GM18858 (cell line): ENCODE results near the gene SLC6A8.
"Not testable (repeated sequence)": the region's sequence is repeated elsewhere in the genome, so short reads cannot be mapped to it uniquely, and the experiment has no call there.

Experiments used
- ATAC-seq: cut with Tn5 transposase; IDR thresholded peaks from one replicate; pipeline ENCODE4 v1.9.1; 2021; ENCODE audit not compliant: unreplicated experiment

Gene SLC6A8

DNA sequence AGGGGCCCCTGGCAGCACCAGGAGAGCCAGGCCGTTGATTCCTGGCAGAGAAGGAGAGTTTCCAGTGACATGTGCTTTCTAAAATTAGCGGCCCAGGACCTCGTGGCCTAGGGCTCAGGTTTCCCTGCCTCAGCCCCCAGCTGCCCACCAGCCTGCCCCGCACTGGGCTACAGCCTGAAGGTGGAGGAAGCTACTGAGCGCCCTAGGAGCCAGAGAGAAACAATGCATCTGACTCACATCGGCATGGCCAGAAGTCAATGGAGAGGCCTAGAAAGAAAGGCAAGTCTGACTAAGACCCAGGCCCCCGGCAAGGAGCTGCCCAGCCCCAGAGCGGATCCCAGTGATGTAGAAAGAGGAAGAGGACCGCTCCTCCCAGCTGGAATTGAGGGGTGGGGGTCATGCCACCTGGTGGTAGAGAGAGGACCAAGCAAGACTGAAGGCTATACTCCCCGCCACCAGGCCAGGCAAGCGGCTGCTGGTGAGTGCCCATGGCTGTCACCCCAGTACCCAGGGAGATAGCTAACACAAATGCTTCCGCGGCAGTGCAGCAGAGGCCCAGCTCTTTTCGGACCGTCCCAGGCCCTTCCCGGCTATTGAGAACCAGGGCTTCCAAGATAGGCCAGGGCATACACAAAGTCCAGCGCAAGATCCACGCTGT lies 17.8 kb downstream of the SLC6A8 start:
- ATAC-seq = not testable (repeated sequence)

DNA sequence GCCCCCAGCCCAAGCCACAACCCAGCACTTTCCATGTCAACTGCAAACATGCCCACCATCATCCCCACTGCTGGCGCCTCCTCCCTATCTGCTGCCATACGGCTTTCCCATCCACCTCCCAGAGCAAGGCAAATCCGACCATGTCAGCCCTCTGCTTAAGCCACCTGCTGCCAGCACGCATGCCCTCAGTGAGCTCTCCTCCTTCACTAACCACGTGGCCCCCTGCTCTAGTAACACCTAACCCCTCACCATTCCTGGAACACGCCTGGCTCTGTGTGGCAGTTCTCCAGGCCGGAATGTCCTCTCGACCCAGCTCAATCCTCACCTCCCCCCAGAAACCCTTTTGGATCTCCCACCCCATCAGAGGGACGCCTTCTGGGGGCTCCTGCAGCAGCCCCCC lies 19.1 kb downstream of the SLC6A8 start:
- no peak for ATAC-seq

DNA sequence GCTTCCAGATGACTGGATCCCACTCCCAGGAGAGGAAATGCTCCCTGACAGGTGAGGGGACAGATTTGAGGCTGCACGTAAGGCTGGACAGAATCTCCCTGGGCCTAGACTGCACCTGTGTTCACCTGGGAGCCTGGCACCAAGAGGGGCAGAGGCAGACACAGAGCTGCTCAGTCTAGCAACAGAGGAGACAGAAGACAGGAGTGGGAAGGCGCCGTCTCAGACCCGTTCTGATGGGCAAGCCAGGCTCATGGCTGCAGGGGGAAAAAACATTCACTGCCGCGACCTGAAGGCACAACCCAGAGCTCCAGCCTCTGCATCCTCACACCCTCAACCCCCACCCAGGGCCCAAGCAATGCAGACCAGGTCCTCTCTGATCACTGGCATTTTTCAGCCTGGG lies 19.7 kb downstream of the SLC6A8 start:
- ATAC-seq = no peak

DNA sequence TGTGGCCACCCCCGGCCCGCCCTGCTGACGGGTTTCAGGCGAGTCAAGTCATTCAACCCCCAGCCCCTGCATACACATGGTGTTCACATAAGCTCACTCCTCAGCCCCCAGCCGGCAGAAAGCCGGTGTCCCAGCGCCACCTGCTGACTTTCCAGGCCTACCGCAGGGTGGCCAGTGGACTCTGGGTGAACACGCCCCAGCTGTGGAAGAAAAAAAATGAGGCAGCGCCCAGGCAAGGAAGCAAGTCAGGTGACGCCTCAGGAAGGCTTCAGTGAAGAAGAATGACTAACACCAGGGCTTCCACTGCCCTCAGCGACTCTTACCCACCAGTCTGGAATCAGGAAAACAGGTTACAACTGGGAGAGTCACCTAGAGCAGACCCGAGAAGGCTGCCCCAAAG lies 20.7 kb downstream of the SLC6A8 start:
- no peak for ATAC-seq

DNA sequence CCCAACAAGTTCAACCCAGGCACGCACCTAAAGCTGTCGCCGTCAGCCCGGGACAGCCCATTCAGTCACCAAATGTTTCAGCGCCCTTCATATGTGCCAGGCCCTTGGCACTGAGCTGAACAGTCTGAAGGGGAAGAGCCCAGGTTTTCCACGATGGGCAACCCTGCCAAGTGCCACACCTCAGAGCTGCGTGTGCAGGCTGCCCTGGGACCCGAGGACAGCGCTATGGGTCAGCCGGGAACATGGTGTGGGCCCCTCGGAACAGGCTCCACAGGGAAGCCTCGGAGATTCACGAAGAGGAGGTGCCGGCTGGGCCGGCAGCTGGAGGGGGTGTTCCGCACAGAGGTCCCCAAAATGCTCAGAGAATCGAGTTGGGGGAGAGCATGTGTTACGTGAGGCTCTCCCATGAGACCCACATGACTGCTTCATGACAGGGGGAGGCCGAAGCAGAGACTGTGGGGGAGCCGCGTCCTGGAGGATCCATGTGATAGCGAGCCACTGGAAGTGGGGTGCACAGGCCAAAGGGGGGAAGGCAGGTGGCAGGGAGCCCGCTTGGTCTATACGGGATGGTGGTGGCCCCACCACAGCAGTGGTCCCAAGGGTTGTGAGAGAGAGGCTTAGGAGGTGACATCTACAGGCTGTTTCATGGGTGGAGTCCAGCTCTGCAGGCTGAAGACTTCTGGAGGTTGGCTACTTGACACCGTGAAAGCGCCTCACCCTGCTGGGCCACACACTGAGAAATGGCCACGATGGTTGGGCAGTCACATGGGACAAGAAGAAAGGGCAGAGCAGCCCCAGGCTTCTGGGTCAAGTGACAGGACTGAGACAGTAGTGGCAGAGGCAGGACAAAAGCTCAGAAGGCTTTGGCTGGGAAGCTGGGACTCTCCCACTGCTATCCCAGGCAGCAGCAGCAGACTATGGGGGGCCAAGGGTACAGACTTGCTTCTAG lies 22.3 kb downstream of the SLC6A8 start:
- ATAC-seq = no peak

DNA sequence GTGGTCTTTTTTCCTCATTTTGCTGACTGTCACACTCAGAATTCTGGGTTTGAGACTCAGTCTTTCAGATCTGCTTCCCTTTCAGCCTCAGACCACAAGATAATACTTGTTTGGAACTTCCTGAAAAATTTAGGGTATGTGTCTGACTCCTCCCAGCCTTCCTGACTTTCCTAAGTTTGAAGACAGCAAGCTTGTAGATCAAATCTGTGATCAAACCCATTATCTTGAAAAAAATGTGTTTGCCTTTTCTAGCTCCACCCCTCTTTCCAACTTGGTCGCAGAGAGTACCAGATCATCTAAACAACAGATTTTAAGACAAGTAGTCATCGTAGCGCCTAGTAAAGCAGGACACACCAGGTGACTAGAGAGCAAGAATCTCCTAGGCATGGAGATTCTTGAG lies 26.5 kb downstream of the SLC6A8 start:
- ATAC-seq = no peak

DNA sequence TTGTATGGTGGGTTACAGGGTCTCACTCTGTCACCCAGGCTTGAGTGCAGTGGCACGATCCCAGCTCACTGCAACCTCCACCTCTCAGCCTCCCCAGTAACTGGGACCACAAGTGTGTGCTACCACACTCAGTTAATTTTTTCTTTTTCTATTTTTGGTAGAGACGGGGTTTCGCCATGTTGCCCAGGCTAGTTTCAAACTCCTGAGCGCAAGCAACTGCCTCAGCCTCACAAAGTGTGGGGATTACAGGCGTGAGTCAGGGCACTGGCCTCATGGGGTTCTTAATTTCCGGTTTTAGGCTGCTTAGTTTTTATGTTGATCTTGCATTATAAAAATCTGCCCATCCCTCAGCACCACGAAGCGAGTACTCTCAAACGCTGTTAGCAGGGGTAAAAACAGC lies 29.7 kb downstream of the SLC6A8 start:
- no peak for ATAC-seq

DNA sequence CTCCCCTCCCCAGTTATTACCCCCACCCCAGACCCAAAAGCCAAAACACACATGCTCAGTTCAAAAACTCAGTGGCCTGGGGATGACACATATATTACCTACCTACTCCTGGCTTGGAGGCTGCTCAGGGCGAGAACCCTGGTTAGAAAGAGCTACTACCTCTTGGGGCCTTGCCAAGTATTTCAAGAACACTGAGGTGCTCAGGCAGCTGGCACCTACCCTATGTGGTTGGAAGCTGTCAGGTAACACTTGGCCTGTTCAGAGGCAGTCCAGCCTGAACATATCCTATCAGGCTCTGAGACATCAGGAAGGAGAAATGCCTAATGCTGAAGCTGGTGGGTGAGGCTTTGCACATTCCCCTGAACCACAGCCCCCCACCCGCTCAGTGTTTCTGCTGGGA lies 31.5 kb downstream of the SLC6A8 start:
- no peak for ATAC-seq

DNA sequence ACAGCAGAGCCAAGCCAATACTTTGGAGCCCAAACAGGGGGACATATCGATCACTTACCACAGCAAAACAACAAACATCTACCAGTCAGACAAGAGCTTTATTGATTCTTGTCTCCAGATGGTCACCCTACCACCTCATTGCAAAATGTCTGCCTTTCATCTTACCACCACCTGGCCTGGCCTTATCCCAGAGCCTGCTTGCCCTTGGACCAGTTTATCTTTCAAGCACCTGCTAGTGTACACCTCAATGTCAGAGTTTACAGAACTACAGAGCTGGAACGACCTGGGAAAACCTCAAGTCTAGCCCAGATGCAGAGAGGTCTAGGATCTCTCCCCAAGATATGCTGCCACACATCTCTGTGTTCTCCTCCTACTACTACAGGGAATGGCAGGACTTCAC lies 32.0 kb downstream of the SLC6A8 start:
- no peak for ATAC-seq

DNA sequence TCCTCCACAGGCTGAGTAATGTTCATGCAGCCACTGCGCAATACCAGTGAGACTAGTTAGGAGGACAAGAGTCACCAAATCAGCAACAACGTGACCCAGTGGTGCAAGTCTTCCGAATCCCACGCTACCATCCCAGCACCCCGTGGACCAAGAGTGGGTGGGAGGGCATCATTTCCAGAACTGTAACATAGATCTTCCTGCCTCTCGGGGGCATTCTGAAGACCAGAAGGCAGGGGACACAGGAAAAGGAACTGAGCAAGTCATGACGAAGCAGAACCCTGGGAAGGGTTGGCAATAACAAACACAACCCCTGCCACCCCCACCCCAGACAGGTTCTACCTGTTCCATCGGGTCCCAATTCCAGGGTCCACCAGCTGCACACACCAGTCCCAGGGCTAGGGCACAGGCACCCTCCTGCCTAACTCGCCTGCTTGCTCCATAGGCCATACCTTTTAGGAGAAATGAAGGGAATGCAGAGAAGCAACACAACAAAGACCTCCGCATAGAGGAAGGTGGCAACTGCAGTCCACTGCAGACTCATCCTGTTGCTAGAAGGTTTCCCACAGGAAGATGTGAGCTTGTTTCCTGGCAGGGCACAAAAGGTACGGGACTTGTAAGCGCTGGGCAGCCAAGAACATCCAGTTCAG lies 35.1 kb downstream of the SLC6A8 start:
- ATAC-seq = no peak

DNA sequence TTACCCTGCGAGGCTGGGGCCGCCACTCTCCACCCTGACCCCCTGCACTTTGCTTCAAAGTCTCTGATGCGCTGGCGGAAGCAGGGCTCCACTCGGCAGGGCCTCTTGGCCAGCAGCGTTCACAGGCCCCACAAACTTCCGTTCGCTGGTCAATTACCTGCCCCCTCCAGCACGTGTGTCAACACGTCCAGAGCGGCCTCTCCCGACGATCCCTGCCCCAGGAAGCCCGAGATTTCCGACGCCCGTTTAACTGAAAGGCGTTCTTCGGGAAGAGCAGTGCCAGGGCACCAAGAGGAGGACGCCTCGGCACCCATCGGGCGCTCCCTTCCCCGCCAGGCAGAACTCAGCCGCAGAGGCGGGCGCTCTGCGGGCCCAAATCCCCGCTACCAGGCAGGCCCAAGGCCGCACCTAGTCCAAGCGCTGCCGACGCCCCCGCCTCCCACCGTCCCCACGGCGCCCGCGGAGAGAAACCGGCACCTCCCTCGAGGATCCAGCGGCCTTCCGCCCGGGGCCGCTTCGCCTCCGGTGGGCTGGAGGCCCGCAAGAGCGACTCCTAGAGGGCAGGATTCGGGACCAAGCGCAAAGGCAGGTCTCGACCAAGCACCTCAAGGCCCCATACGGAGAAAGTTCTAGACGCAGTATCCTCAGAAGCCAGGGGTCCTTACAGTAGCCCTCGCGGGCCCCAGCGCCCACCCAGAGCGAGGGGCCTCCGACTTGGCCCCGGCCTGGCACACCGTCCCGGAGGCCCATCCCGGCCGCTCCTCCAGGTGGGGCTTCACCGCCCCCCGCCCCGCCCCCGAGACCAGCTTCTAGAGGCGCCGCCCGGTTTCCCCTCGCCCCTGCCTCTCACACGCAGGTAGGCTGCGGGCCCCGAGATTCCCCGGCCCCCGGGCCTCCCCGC lies 35.9 kb downstream of the SLC6A8 start:
- ATAC-seq = peak; percentile 17

DNA sequence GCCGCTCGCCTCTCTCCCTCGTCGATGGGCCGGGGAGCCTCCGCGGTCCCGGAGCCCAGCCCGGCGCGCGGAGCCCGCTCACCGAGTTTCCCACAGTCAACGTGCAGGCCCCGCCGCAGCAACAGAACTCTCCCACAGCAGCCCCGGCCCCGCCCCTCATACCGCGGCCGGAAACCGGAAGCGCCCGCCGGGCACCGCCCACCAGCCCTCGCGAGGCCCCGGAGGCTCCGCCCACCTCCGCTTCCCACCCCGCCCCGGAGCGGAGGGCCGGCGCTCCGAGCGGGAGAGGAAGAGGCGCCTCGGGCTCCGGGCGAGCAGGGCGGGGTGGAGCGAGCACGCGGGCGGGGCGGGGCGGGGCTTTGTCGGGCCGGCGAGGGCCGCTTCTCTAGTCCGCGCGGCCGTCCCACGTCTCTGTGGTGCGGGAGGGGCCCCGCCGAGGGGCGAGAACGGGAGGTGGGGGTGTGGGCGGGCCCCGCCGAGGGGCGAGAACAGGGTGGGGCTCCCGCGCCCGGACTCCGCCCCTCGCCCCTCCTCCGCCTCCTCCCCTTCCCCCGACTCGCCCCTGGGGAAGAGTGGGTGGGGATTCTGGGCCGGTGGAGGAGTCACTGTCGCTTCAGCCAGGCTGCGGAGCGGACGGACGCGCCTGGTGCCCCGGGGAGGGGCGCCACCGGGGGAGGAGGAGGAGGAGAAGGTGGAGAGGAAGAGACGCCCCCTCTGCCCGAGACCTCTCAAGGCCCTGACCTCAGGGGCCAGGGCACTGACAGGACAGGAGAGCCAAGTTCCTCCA lies 36.7 kb downstream of the SLC6A8 start, which contains the start of the genes ABCD1 and BCAP31:
Gene ABCD1 (plus strand): TSS at position 605 of the 787 bp plus-strand sequence. CDS start 411 bp downstream, outside the sequence.
Gene BCAP31 (minus strand): TSS at position 136 of the 787 bp plus-strand sequence. CDS start 1,143 bp downstream, outside the sequence.
- peak; percentile 40 for ATAC-seq

DNA sequence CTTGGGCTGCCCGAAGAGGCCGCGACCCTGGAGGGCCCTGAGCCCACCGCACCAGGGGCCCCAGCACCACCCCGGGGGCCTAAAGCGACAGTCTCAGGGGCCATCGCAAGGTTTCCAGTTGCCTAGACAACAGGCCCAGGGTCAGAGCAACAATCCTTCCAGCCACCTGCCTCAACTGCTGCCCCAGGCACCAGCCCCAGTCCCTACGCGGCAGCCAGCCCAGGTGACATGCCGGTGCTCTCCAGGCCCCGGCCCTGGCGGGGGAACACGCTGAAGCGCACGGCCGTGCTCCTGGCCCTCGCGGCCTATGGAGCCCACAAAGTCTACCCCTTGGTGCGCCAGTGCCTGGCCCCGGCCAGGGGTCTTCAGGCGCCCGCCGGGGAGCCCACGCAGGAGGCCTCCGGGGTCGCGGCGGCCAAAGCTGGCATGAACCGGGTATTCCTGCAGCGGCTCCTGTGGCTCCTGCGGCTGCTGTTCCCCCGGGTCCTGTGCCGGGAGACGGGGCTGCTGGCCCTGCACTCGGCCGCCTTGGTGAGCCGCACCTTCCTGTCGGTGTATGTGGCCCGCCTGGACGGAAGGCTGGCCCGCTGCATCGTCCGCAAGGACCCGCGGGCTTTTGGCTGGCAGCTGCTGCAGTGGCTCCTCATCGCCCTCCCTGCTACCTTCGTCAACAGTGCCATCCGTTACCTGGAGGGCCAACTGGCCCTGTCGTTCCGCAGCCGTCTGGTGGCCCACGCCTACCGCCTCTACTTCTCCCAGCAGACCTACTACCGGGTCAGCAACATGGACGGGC lies 37.5 kb downstream of the SLC6A8 start:
- peak; percentile 4 for ATAC-seq

DNA sequence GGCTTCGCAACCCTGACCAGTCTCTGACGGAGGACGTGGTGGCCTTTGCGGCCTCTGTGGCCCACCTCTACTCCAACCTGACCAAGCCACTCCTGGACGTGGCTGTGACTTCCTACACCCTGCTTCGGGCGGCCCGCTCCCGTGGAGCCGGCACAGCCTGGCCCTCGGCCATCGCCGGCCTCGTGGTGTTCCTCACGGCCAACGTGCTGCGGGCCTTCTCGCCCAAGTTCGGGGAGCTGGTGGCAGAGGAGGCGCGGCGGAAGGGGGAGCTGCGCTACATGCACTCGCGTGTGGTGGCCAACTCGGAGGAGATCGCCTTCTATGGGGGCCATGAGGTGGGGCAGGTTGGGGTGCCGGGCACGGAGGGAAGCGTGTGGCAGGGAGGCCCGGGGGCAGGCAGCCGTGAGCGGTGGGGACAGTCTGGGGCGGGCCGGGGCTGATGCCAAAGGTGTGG lies 38.1 kb downstream of the SLC6A8 start:
- no peak for ATAC-seq

DNA sequence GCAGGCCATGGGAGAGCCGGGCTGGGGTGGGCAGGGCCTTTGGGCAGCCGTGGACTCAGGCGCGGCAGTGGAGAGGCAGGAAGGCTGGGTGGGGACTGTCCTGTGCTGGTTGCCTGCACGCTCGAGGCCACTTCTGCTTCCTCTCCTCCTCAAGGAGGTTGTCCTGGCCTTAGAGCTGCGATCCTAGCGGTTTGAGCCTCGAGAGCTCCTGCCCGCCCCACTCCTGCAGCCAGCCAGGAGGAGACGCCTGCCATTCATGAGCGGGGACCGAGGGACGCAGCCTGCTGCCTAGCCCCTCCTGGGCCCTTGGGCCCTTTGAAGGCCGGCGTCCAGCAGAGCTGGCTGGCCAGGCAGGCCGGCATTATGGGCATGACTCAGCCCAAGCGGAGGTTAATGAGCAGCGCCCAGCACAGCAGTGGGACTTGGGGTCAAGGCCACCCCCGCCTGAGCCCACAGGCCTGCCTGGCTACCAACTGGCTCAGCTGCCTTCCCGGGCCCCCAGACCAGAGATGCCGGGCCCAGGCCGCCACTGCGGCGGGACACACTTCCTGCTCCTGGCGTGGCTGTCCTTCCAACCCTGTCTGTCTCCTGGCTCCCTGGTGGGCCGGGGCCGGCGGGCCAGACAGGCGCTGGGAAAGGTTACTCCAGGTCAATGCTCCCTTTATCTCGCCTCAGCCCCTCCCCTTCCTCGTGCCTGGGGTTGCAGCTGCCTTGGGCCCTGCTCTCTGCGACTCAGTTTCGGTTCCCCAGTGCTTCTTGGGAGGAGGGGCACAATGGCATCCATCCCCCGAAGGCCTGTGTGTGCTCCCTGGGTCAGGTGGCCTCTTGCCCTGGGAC lies 38.8 kb downstream of the SLC6A8 start:
- peak; percentile 35 for ATAC-seq

DNA sequence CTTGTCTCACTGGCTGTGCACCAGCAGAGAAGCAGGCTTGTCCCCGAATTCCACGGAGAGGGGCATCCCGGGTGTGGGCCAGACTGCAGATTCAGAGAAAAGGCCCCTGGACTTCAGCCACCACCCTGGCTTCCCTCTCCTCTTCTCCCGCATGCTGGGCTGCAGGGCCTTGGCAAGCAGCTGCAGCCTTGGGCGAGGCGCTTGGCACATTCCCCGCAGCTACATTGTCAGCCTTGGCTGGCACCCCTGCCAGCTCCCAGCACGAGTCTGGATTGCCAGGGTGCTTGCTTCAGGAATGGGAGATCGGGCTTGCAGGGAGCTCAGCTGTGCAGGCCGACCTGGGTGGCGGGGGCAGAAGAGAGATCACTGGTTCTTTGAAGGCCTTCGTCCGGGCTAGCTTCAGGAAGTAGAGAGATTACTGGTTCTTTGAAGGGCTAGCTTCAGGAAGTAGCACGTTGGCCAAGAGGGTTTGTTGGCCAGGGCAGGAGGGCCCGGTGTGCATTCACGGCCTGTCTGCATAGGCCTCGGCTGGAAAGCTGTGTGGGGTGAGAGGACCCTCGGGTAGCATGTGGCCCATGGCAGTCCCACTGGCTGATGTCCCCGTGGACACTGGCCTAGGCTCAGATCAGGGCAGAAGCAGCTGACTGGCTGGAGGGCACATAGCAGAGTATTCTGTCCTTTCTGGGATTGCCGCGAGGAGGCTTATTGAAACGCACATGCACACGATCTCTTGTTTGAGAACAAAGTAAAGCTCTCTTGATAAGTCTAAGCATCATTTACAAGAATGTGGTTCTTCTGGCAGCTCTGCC lies 39.6 kb downstream of the SLC6A8 start:
- ATAC-seq = no peak

DNA sequence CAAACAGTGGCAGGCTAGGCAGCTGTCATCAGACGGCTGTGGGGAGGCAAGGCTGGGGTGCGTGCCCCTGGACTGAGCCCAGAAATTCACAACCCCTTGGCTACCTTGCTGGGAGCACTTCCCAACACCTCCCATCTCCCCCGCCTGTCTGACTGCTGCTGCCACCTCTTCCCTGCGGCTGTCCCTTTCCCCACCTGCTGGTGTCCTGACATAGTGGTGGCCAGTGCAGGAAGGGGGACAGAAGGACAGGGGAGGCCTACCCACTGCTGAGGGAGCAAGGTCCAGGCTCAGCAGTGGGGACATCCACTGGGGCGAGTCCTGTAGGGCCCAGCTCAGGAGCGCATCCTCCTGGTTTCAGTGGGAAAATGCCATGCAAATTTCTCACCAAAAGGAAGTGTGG lies 40.4 kb downstream of the SLC6A8 start:
- no peak for ATAC-seq
